Aorta (tissue), 5 donors: ENCODE measurements around the gene GJA5. TPM values are rescaled to one million over a fixed set of nuclear protein-coding genes. Genes with fewer than 3 reads are reported as not detected.

Source experiments
- ATAC-seq: fragments of 200-7000 bp; cut with Tn5 transposase; one replicate; pipeline ENCODE4 v1.9.1; 2022; ENCODE audit warnings: moderate library complexity; ENCODE audit not compliant: low FRiP score
- DNase-seq, 2 donors: peaks; one replicate each; pipeline ENCODE4 v3.0.0-alpha.2; 2020
- H3K27ac ChIP-seq, 2 donors: one replicate each; pipeline ENCODE4 v1.5.1; 2013; ENCODE audit warnings: low read length in 2 of 2, mild to moderate bottlenecking in 2 of 2, moderate library complexity in 2 of 2, control low read depth in 1 of 2, inconsistent platforms in 1 of 2, low read depth in 1 of 2
- H3K27me3 ChIP-seq, 2 donors: one replicate each; pipeline ENCODE4 v1.6.1; 2013; ENCODE audit warnings: control low read depth in 1 of 2, low read length in 1 of 2, mild to moderate bottlenecking in 1 of 2, moderate library complexity in 1 of 2; ENCODE audit not compliant: insufficient read depth in 2 of 2, control insufficient read depth in 1 of 2
- H3K36me3 ChIP-seq, 2 donors: one replicate each; pipeline ENCODE4 v1.6.1; 2013; ENCODE audit warnings: control low read depth in 1 of 2, low read length in 1 of 2, mild to moderate bottlenecking in 1 of 2; ENCODE audit not compliant: insufficient read depth in 2 of 2, control insufficient read depth in 1 of 2
- H3K4me1 ChIP-seq, 2 donors: one replicate each; pipeline ENCODE4 v1.6.1; 2013; ENCODE audit warnings: low read length in 2 of 2, control low read depth in 1 of 2, mild to moderate bottlenecking in 1 of 2, moderate library complexity in 1 of 2; ENCODE audit not compliant: insufficient read depth in 2 of 2, control insufficient read depth in 1 of 2
- H3K4me3 ChIP-seq, 2 donors: one replicate each; pipeline ENCODE4 v1.5.1; 2013; ENCODE audit warnings: low read length in 2 of 2, control low read depth in 1 of 2, mild to moderate bottlenecking in 1 of 2
- H3K9me3 ChIP-seq: one replicate; pipeline ENCODE4 v1.6.1; 2013; ENCODE audit warnings: mild to moderate bottlenecking, low read length; ENCODE audit not compliant: control insufficient read depth
- WGBS, 2 donors: extraction: QIAGEN DNeasy Blood & Tissue Kit; methylation state at CpG; one replicate each; pipeline ENCODE4 v1.1.7; 2013; 5-methylcytosine and 5-hydroxymethylcytosine counted together
- intact Hi-C, 2 donors: fragments of 100-400 bp; cut with DNase I; formaldehyde crosslinking; loops; one replicate each; pipeline versions ENCODE4 v1.14.2 to v1.15.0; 2022
- polyA plus RNA-seq, 2 donors: library from polyadenylated mRNA; stranded (reverse); fragments of 200-250 nt; gene quantifications; one replicate each; pipeline ENCODE4 v1.2.3, GENCODE V29; 2013
- total RNA-seq, 2 donors: library from RNA; stranded (reverse); fragmentation: NEBNext Ultra II Directional; extraction: Animal tissue kit (Norgen Biotek cat#: 25700); gene quantifications; one replicate each; pipeline ENCODE4 v1.2.1, GENCODE V29; 2021
- donor health status: healthy with polysubstance abuse.
- donor health status: Bipolar disorder and iron deficiency.
- donor health status: DM: no; HTN: no; CAD: no.
- donor health status: DM: no; HTN: no; CAD: no.
- donor health status: DM: yes; HTN: yes; CAD: no.

GJA5 gene
- total and polyA plus RNA-seq, 4 donors = 7.5 to 77.2 (median 38.3) TPM

- Histone ChIP-seq H3K9me3 (no peaks in the 10 kb centered on the region), H3K27ac (no peak overlapping the region), H3K4me1 (no peaks in the 10 kb centered on the region), H3K4me3 (no peak overlapping the region), H3K27me3 (no peaks in the 10 kb centered on the region), H3K36me3 (no peaks in the 10 kb centered on the region)
- DNase-seq (no peak), ATAC-seq (no peak)
- whole genome bisulfite sequencing, 2 donors = 90 to 93% methylated on average over 6 of the region's 6 CpGs
- intact Hi-C loops = no loop called here
Measured at GRCh38 chr1:147717051-147717705, 43.2 kb downstream of the GJA5 start.

DNA sequence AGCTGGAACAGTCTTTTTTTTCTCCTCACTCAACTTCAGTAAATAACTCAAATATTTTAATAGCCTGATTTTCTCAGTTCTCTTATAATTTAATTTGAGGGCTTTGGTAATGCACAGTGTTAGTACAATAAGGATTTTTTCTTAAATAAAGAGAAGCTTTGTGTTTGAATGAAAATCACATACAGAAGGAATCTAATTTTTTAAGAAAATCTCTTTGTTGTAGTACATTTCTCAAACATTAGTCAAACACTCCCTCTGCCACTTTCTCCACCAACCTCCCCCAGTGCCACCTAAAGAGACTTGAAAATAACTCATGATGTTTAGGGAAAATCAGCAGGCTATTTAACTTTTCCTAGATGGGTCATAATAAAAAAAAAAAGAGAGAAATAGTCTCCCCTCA, 47.8 kb downstream of the GJA5 start:
- DNase-seq (no peak), ATAC-seq (no peak)
- Histone ChIP-seq H3K36me3 (no peaks in the 10 kb centered on the region), H3K4me1 (no peaks in the 10 kb centered on the region), H3K27ac (no peak overlapping the region), H3K27me3 (no peaks in the 10 kb centered on the region), H3K9me3 (no peaks in the 10 kb centered on the region), H3K4me3 (no peak overlapping the region)
- intact Hi-C loops = no loop called here

Other genes with a start within 250 kb of the GJA5 start
- 10 to 100 TPM; 20.5 to 28.9 TPM for gene BCL9, start 219.1 kb downstream of the GJA5 start, total RNA-seq
- 1 to 10 TPM; 4.6 to 5.1 TPM for gene BCL9, start 219.1 kb downstream of the GJA5 start, polyA plus RNA-seq
- 10 to 100 TPM; 13.4 to 15.6 TPM for gene ACP6, start 90.1 kb downstream of the GJA5 start, total RNA-seq
- gene ACP6, start 90.1 kb downstream of the GJA5 start, polyA plus RNA-seq = 10 to 100 TPM in 1 of 2 donors, 1 to 10 TPM in 1; 5.9 to 24.0 TPM
- gene GJA8, start 142.2 kb upstream of the GJA5 start, total RNA-seq = not detected
- gene GJA8, start 142.2 kb upstream of the GJA5 start, polyA plus RNA-seq = not detected
- 10 to 100 TPM; 13.3 to 15.2 TPM for gene GPR89B, start 167.8 kb upstream of the GJA5 start, total RNA-seq
- gene GPR89B, start 167.8 kb upstream of the GJA5 start, polyA plus RNA-seq = 10 to 100 TPM in 1 of 2 donors, 1 to 10 TPM in 1; 2.6 to 15.3 TPM